MM.1S (cell line): ENCODE results near the gene HNRNPA1.

Source experiments
- CTCF ChIP-seq: fragments of 300-600 bp; sonication (generic); IDR thresholded peaks from 2 replicates; pipeline ENCODE4 v1.5.1; 2016; ENCODE audit warnings: antibody characterized with exemption, low read length, mixed read lengths
- EZH2 ChIP-seq: fragments of 300-600 bp; sonication (generic); optimal IDR thresholded peaks from 2 replicates; pipeline ENCODE3; 2017; ENCODE audit warnings: low read depth, mild to moderate bottlenecking, antibody characterized with exemption, low read length, mixed read lengths

GRCh38 chr12:54306925-54307741 is 26.6 kb downstream of the HNRNPA1 start:
- TF ChIP-seq EZH2 = no peak
- no peak for TF ChIP-seq CTCF
